ENCODE data around the gene RYR3.

Gene RYR3

DNA sequence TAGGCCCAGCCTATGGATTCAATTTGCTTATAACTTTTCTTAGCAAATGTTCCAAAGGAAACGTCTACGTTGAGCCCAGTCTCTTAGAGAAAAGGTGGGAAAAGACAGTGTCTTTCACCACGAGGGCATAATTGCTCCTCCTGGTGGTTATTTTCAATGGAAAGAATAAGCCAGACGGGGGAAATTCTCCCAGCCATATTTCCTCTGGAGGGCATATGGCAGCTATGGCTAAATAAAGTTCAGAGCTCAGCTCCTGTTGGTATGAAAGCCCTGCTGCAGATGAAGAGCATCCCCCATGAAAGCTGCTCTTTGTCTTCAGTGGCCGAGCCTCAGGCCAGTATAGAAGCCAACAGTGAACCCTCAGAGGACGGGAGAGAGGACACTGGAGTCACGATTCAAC, 297.9 kb downstream of the RYR3 start:
- CTCF ChIA-PET: interaction anchor here (1.1 to 1.3 kb wide), 3 partner anchors 9 to 317 kb away, joined by 3 to 4 read pairs (median 3); no protein-coding TSS in a partner anchor
- H3K4me3 ChIP-seq (ENCODE audit: low read depth, low read length): no peak overlapping the region
- DNase-seq (ENCODE audit: low read depth, low spot score): no peak
- POLR2A ChIA-PET: no interaction called here
- TF ChIP-seq, protein P1, sequence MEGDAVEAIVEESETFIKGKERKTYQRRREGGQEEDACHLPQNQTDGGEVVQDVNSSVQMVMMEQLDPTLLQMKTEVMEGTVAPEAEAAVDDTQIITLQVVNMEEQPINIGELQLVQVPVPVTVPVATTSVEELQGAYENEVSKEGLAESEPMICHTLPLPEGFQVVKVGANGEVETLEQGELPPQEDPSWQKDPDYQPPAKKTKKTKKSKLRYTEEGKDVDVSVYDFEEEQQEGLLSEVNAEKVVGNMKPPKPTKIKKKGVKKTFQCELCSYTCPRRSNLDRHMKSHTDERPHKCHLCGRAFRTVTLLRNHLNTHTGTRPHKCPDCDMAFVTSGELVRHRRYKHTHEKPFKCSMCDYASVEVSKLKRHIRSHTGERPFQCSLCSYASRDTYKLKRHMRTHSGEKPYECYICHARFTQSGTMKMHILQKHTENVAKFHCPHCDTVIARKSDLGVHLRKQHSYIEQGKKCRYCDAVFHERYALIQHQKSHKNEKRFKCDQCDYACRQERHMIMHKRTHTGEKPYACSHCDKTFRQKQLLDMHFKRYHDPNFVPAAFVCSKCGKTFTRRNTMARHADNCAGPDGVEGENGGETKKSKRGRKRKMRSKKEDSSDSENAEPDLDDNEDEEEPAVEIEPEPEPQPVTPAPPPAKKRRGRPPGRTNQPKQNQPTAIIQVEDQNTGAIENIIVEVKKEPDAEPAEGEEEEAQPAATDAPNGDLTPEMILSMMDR (IDR thresholded peaks at IDR 0.05; ENCODE audit: insufficient read depth, low read length, missing control alignments): no peak

DNA sequence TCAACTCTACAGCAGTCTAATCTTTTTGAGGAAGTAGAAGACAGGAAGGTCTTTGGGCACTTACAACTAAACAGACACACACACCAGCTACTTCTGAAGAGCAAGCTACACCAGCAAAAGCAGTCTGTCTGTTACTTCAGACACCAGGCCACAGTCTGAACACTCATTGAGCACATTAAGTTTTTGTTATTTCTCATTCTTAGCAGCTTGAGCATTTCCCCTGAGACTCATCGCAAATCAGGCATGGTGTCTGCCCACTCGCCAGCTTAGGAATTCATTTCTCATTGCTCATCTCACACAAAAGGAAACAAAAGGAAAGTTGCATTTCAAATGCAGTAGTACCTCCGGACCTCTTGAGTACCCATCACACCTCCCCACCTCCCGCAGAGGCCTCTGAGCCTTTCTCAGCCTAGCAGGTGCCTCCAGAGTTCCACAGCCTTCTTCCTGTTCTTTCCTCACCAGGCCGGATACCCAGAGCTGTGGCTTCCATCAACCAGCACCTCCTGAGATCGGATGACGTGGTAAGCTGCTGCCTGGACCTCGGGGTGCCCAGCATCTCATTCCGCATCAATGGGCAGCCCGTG, 302.0 kb downstream of the RYR3 start:
- no peak for DNase-seq (ENCODE audit: low read depth, low spot score)
- ChIA-PET CTCF (no interaction called here), POLR2A (no interaction called here)
- H3K4me3 ChIP-seq (ENCODE audit: low read depth, low read length): no peak overlapping the region
- TF ChIP-seq, protein P1 (IDR thresholded peaks at IDR 0.05; ENCODE audit: insufficient read depth, low read length, missing control alignments): no peak

DNA sequence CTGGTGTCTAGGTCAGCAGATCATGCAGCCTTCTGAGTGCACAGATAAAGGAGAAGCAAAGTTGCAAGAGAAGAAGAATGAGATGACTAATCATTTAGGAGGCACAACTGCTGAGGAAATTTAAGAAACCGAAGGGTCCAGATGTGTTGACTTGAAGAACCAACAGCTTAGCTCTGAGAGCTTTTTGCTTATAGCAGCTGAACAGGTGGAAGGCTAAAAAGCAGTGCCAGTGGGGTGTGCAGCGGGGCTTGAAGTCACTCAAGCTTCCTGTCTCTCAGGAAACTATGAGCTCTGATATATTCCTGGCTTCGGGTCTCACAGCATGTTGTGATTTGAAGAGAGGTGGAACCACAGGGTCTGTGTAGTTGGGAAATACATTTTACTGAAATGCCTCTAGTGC, 305.7 kb downstream of the RYR3 start:
- POLR2A ChIA-PET: no interaction called here
- H3K4me3 ChIP-seq (ENCODE audit: low read depth, low read length): no peak overlapping the region
- CTCF ChIA-PET: no interaction called here
- no peak for DNase-seq (ENCODE audit: low read depth, low spot score)
- TF ChIP-seq, protein P1 (IDR thresholded peaks at IDR 0.05; ENCODE audit: insufficient read depth, low read length, missing control alignments): no peak

DNA sequence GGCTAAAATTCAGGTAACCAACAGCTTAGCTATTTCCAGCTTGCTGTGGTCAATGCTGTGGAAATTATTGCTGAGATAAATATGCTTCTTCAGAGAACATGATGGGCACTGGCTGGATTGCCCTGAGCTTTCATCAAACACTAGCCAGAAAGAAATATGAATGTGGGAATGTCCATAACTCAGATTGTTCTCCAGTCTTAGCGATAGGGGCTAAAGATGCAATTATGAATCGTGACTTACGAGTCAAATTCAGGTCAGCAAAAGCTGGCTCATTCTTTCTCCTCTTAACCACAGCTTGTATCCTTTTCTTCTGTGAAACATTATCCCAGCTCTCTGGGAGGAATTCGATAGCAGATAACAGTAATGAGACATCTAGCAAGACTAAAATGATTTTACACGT, 307.6 kb downstream of the RYR3 start:
- CTCF ChIA-PET: interaction anchor here (0.8 kb wide), 1 partner anchor 10 kb away, joined by 3 read pairs; no protein-coding TSS in a partner anchor

DNA sequence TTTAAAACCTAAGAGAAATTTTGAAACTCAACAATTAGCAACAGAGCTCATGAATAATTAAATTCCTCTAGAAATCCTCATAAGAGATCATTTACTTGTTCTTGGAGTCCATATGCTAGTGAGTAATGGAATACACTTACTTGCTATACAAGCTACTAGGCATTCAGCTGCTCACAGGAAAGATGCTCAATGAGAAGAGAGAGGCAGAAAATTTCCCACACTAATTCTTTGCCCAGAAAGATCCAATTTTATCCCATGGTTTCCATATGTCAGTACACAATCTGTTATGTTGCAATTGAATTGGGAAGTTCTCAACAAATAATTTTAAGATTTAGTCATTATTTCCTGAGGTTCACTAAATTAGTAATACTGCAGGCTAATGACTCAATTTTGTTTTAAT, 310.4 kb downstream of the RYR3 start:
- CTCF ChIA-PET: no interaction called here
- POLR2A ChIA-PET: no interaction called here
- no peak overlapping the region for H3K4me3 ChIP-seq (ENCODE audit: low read depth, low read length)
- DNase-seq (ENCODE audit: low read depth, low spot score): no peak
- TF ChIP-seq, protein P1 (IDR thresholded peaks at IDR 0.05; ENCODE audit: insufficient read depth, low read length, missing control alignments): no peak

More for the DNA sequence above, 307.6 kb downstream of the RYR3 start:
- no peak for DNase-seq (ENCODE audit: low read depth, low spot score)
- POLR2A ChIA-PET: no interaction called here
- TF ChIP-seq, protein P1 (IDR thresholded peaks at IDR 0.05; ENCODE audit: insufficient read depth, low read length, missing control alignments): no peak
- H3K4me3 ChIP-seq (ENCODE audit: low read depth, low read length): no peak overlapping the region

DNA sequence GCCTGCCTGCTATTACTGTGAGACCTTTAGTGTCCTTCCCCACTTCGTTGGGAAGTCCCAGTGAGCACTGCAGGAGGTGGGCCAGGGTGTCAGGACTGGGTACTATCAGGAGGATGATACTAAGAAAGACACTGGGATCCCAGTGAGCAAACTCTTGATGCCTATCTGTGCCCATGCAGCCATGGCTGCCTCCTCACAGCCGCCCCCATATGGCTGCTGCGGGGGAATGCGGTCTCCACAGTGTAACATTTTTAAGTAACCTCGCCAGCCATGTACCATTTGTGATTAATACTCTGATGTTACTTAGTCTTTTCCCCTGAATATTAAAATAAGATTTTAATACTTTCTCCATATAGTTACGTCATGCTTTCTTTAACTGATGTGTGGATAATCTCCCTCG, 312.2 kb downstream of the RYR3 start:
- ChIA-PET POLR2A (no interaction called here), CTCF (no interaction called here)
- TF ChIP-seq, protein P1 (IDR thresholded peaks at IDR 0.05; ENCODE audit: insufficient read depth, low read length, missing control alignments): no peak
- no peak for DNase-seq (ENCODE audit: low read depth, low spot score)
- no peak overlapping the region for H3K4me3 ChIP-seq (ENCODE audit: low read depth, low read length)
